ENCODE measurements around the gene JMJD8. TPM values are rescaled to one million over a fixed set of nuclear protein-coding genes. Genes with fewer than 3 reads are reported as not detected.

JMJD8 gene
- total RNA-seq, 1 experiment from 2014 or later = 81.3 TPM

- ChIA-PET POLR2A (ENCODE audit: unreplicated experiment) (no interaction called here), CTCF (no interaction called here)
- ATAC-seq = peak; percentile 89
Measured at GRCh38 chr16:667780-668518, 16.2 kb downstream of the JMJD8 start, which contains the start of gene RHOT2. Gene RHOT2 (plus strand): TSS chr16:668132. CDS start chr16:668200, 68 bp downstream.

GRCh38 chr16:667113-667779 is 16.9 kb downstream of the JMJD8 start:
- Histone ChIP-seq H3K4me2 (ENCODE audit: low read length) (peak overlapping the region; percentile 39), H2AFZ (ENCODE audit: low read length) (peak overlapping the region; percentile 76), H3K4me3 (ENCODE audit: low read length) (peak overlapping the region; percentile 82; the same call in 1 of the 2 replicates), H3K9me2 (replicated peaks; ENCODE audit: low read length) (no peaks in the 10 kb centered on the region), H3K36me3 (ENCODE audit: low read depth, low read length) (peaks cover 6% of the 10 kb centered on the region; the same call in 1 of the 2 replicates), H3K27me3 (ENCODE audit: low read length) (no peaks in the 10 kb centered on the region), H3K79me2 (ENCODE audit: low read length) (peaks cover 22% of the 10 kb centered on the region), H3F3A (ENCODE audit: low read length, unreplicated experiment) (no peaks in the 10 kb centered on the region), H3K4me1 (ENCODE audit: insufficient read depth, low read length) (no peaks in the 10 kb centered on the region), H3K9ac (ENCODE audit: low read length) (peak overlapping the region; percentile 97), H4K20me1 (ENCODE audit: low read length) (no peaks in the 10 kb centered on the region), H3K27ac (ENCODE audit: low read length) (no peak overlapping the region), H3K9me3 (ENCODE audit: low read length) (no peaks in the 10 kb centered on the region)
- BruUV-seq (replicated peaks) = no TSS peak
- intact Hi-C loops (cut with micrococcal nuclease) = no loop called here
- CTCF ChIA-PET = no interaction called here
- POLR2A ChIA-PET (ENCODE audit: unreplicated experiment) = no interaction called here
- DNase-seq = no peak
- ATAC-seq = no peak
- no peak for TF ChIP-seq CTCF (conservative IDR thresholded peaks at IDR 0.05; ENCODE audit: low read depth, low read length)
- TF ChIP-seq EZH2 (IDR thresholded peaks at IDR 0.05; ENCODE audit: low read length, unreplicated experiment) = no peak
- no peak for TF ChIP-seq EZH2phosphoT487 (IDR thresholded peaks at IDR 0.05; ENCODE audit: borderline replicate concordance, low read length)

More at GRCh38 chr16:667780-668518, 16.2 kb downstream of the JMJD8 start, which contains the start of gene RHOT2:
- H3K27ac ChIP-seq (ENCODE audit: low read length) = 0 out of 2 replicates have a peak within 1 kb of the TSS, but pooled peaks have one; percentile 11
- no peaks in the 10 kb centered on the region for H3K9me3 ChIP-seq (ENCODE audit: low read length)
- peak within 1 kb of the TSS; percentile 82 for H3K4me3 ChIP-seq (ENCODE audit: low read length)
- H3K9me2 ChIP-seq (replicated peaks; ENCODE audit: low read length) = no peaks in the 10 kb centered on the region
- DNase-seq = peak; percentile 86
- no peaks in the 10 kb centered on the region for H3K4me1 ChIP-seq (ENCODE audit: insufficient read depth, low read length)
- H4K20me1 ChIP-seq (ENCODE audit: low read length) = no peaks in the 10 kb centered on the region
- TF ChIP-seq CTCF (conservative IDR thresholded peaks at IDR 0.05; ENCODE audit: low read depth, low read length) (peak; percentile 76), EZH2phosphoT487 (IDR thresholded peaks at IDR 0.05; ENCODE audit: borderline replicate concordance, low read length) (no peak)
- H3F3A ChIP-seq (ENCODE audit: low read length, unreplicated experiment) = no peaks in the 10 kb centered on the region
- H3K36me3 ChIP-seq (ENCODE audit: low read depth, low read length) = peaks cover 6% of the 10 kb centered on the region; the same call in 1 of the 2 replicates
- BruUV-seq (replicated peaks) = no TSS peak
- peak within 1 kb of the TSS; percentile 76 for H2AFZ ChIP-seq (ENCODE audit: low read length)
- H3K79me2 ChIP-seq (ENCODE audit: low read length) = peaks cover 22% of the 10 kb centered on the region
- no peaks in the 10 kb centered on the region for H3K27me3 ChIP-seq (ENCODE audit: low read length)
- H3K4me2 ChIP-seq (ENCODE audit: low read length) = peak within 1 kb of the TSS; percentile 90
- intact Hi-C loops (cut with micrococcal nuclease) = no loop called here
- H3K9ac ChIP-seq (ENCODE audit: low read length) = peak within 1 kb of the TSS; percentile 97

Measured in PC-3 (cell line).